Keratinocyte (primary cell): Measurements from ENCODE around the gene GM2A. TPM values are rescaled to one million over a fixed set of nuclear protein-coding genes. Genes with fewer than 3 reads are reported as not detected.

Experiments used
- DNase-seq: peaks from one replicate; pipeline ENCODE4 v3.0.0-alpha.2; 2011; ENCODE audit warnings: low read depth, missing footprints, low spot score
- FAIRE-seq: peaks from 2 replicates; lab custom pipeline; 2011; peaks lifted over from hg19 to GRCh38; lab: Jason Lieb, UNC
- H2AFZ ChIP-seq: 2 replicates; pipeline ENCODE4 v1.6.0; 2012; ENCODE audit warnings: low read length, control low read depth, inconsistent platforms; ENCODE audit not compliant: control insufficient read depth
- H3K27ac ChIP-seq: 2 replicates; pipeline ENCODE4 v1.5.1; 2011; ENCODE audit warnings: low read length; ENCODE audit not compliant: control insufficient read depth, insufficient read depth
- H3K27me3 ChIP-seq: 3 replicates; pipeline ENCODE4 v1.6.0; 2011; ENCODE audit warnings: low read length; ENCODE audit not compliant: control insufficient read depth, insufficient read depth; ENCODE audit errors: extremely low read depth
- H3K36me3 ChIP-seq, 2 experiments: 2 replicates in 1 of 2; 3 replicates in 1 of 2; pipeline ENCODE4 v1.5.1; 2011; ENCODE audit warnings: low read length in 2 of 2, mild to moderate bottlenecking in 1 of 2; ENCODE audit not compliant: control insufficient read depth in 2 of 2, insufficient read depth in 2 of 2; ENCODE audit errors: extremely low read depth in 1 of 2
- H3K4me1 ChIP-seq: 3 replicates; pipeline ENCODE4 v1.5.1; 2011; ENCODE audit warnings: low read length; ENCODE audit not compliant: control insufficient read depth, insufficient read depth; ENCODE audit errors: extremely low read depth
- H3K4me2 ChIP-seq: 3 replicates; pipeline ENCODE4 v1.6.0; 2011; ENCODE audit warnings: low read depth, low read length; ENCODE audit not compliant: control insufficient read depth, insufficient read depth; ENCODE audit errors: extremely low read depth
- H3K4me3 ChIP-seq, 3 experiments: fragments of 200-600 bp in 1 of 3; sonication (generic) in 1 of 3; 2 replicates in 2 of 3; 3 replicates in 1 of 3; pipeline ENCODE4 v1.5.1; 2011 to 2016; ENCODE audit warnings: low read length in 3 of 3, mild to moderate bottlenecking in 3 of 3, control low read depth in 2 of 3, inconsistent platforms in 1 of 3, low read depth in 1 of 3, mixed read lengths in 1 of 3, mixed run types in 1 of 3, moderate library complexity in 1 of 3; ENCODE audit not compliant: control insufficient read depth in 2 of 3, insufficient read depth in 2 of 3; ENCODE audit errors: extremely low read depth in 1 of 3
- H3K79me2 ChIP-seq: 2 replicates; pipeline ENCODE4 v1.6.0; 2012; ENCODE audit warnings: low read length; ENCODE audit not compliant: control insufficient read depth, insufficient read depth
- H3K9ac ChIP-seq: 3 replicates; pipeline ENCODE4 v1.6.0; 2011; ENCODE audit warnings: low read length; ENCODE audit not compliant: control insufficient read depth, insufficient read depth; ENCODE audit errors: extremely low read depth
- H3K9me1 ChIP-seq: 3 replicates; pipeline ENCODE4 v1.6.0; 2011; ENCODE audit warnings: low read length; ENCODE audit not compliant: control insufficient read depth, insufficient read depth; ENCODE audit errors: extremely low read depth
- H3K9me3 ChIP-seq: 2 replicates; pipeline ENCODE4 v1.5.1; 2012; ENCODE audit warnings: low read depth, low read length; ENCODE audit not compliant: control insufficient read depth
- H4K20me1 ChIP-seq: 3 replicates; pipeline ENCODE4 v1.6.0; 2011; ENCODE audit warnings: low read length; ENCODE audit not compliant: control insufficient read depth, insufficient read depth; ENCODE audit errors: extremely low read depth
- EZH2 ChIP-seq: IDR thresholded peaks from one replicate; pipeline ENCODE4 v1.6.1; 2012; ENCODE audit warnings: inconsistent platforms, mild to moderate bottlenecking, low read length, moderate library complexity
- dilution Hi-C: fragments of 300-500 bp; cut with MboI; formaldehyde crosslinking; loops from one replicate; pipeline ENCODE4 v1.7.0; 2020; ENCODE audit warnings: low sequenced_read_pairs; ENCODE audit not compliant: extremely low pct_ligation_motif_present
- polyA plus RNA-seq, 5 experiments: library from polyadenylated mRNA; depleted of rRNA in 3 of 5; stranded (reverse) in 3 of 5; stranded (forward) in 1 of 5; unstranded in 1 of 5; fragments of >200 nt; gene quantifications; 1 replicate in 1 of 5; 2 replicates in 3 of 5; 3 replicates in 1 of 5; pipeline versions ENCODE4 v1.2.1 to v1.2.3, GENCODE V29; 2011 to 2012; ENCODE audit warnings: missing spikeins in 2 of 5, low read depth in 1 of 5, low replicate concordance in 1 of 5
- TF ChIP-seq, protein P1 (sequence below), 3 experiments: IDR thresholded peaks in 1 of 3; conservative IDR thresholded peaks in 1 of 3; optimal IDR thresholded peaks in 1 of 3; 2 replicates in 2 of 3; 3 replicates in 1 of 3; pipeline versions ENCODE3 to v1.5.1; 2011; ENCODE audit warnings: low read length in 3 of 3, mild to moderate bottlenecking in 3 of 3, moderate library complexity in 2 of 3, control low read depth in 1 of 3, inconsistent platforms in 1 of 3; ENCODE audit not compliant: insufficient read depth in 2 of 3; ENCODE audit errors: extremely low read depth in 1 of 3

GM2A gene
- polyA plus RNA-seq, 1 donor (not counting 4 experiments of a cell fraction or from before 2014, with no cell fraction given) = 117 TPM

DNA sequence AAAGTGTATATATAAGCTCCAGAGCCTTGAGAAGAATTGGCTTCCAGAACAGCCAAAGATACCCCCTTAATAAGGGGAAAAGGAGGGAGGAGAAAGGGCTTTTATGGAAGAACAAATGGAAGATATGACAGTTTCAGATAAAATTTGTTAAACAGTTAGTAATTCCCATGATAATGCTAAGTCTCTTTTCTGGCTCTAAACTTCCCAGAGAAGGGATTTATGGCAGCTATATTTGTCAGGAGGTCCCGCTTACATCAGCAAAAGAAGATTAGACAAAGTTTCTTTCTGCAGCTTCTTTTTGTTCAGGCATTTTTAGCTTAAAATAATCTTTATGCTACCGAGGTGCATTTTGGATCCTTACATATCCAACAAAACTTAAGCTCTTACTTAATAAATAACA lies 64.9 kb downstream of the GM2A start:
- Histone ChIP-seq H3K4me2 (no peak overlapping the region), H3K27me3 (no peaks in the 10 kb centered on the region), H3K36me3 (no peaks in the 10 kb centered on the region), H3K27ac (no peak overlapping the region), H4K20me1 (no peaks in the 10 kb centered on the region), H3K4me1 (no peaks in the 10 kb centered on the region), H2AFZ (no peak overlapping the region), H3K4me3 (no peak overlapping the region), H3K9me1 (no peaks in the 10 kb centered on the region), H3K79me2 (no peaks in the 10 kb centered on the region), H3K9ac (no peak overlapping the region), H3K9me3 (no peaks in the 10 kb centered on the region)
- TF ChIP-seq, protein P1, sequence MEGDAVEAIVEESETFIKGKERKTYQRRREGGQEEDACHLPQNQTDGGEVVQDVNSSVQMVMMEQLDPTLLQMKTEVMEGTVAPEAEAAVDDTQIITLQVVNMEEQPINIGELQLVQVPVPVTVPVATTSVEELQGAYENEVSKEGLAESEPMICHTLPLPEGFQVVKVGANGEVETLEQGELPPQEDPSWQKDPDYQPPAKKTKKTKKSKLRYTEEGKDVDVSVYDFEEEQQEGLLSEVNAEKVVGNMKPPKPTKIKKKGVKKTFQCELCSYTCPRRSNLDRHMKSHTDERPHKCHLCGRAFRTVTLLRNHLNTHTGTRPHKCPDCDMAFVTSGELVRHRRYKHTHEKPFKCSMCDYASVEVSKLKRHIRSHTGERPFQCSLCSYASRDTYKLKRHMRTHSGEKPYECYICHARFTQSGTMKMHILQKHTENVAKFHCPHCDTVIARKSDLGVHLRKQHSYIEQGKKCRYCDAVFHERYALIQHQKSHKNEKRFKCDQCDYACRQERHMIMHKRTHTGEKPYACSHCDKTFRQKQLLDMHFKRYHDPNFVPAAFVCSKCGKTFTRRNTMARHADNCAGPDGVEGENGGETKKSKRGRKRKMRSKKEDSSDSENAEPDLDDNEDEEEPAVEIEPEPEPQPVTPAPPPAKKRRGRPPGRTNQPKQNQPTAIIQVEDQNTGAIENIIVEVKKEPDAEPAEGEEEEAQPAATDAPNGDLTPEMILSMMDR (optimal IDR thresholded peaks at IDR 0.05 in 1 of 3, IDR thresholded peaks at IDR 0.05 in 1 of 3, conservative IDR thresholded peaks at IDR 0.05 in 1 of 3; ENCODE audit: extremely low read depth in 1 of 3, insufficient read depth in 2 of 3, low read length in 3 of 3) = no peak
- TF ChIP-seq EZH2 = no peak
- DNase-seq (no peak), FAIRE-seq (no peak)
- dilution Hi-C loops = no loop called here

DNA sequence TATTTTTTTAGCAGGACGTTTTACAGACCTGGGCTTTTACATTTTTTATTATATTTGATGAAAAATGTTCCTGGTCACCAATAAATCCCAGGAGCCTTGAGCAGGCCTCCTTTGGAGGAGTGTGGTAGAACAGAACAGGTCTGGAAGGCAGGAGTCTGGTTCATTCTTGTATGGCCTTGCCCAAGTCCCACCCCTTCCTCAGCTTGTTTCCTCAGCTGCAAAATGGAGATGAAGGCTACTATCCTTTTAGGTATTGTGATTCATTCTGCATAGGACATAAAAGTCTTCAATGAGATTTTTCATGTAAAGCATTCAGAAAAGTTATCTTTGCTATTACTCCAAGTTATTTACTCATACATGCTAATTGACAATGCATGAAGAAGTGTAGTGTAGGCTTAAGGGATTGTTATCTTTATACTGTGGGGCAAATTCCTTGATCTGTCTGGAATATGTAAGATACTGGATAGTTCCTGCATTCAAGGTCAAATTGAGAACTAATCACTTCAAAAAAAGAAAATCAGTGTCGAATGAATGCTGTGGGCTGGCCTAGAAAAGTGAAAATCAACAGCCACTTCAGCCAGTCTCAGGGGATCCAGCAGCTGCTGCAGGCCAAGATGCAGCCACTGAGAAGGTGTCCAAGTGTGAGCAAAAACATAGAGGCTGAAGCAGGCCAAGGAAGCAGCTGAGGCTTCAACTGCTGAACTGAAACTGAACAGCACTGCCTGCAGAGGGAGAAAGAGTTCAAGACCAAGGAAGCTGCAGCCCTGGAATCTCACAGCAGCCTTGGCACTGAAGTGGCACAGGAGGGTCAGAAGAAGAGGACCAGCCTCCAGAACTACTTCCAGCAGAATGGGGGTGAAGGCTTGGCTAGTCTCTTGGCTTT lies 66.1 kb downstream of the GM2A start:
- Histone ChIP-seq H3K9ac (no peak overlapping the region), H3K27ac (no peak overlapping the region), H3K27me3 (no peaks in the 10 kb centered on the region), H3K4me1 (no peaks in the 10 kb centered on the region), H3K36me3 (no peaks in the 10 kb centered on the region), H2AFZ (no peak overlapping the region), H3K79me2 (no peaks in the 10 kb centered on the region), H3K9me1 (no peaks in the 10 kb centered on the region), H3K4me3 (no peak overlapping the region), H3K4me2 (no peak overlapping the region), H4K20me1 (no peaks in the 10 kb centered on the region), H3K9me3 (no peaks in the 10 kb centered on the region)
- FAIRE-seq (no peak), DNase-seq (no peak)
- no peak for TF ChIP-seq EZH2
- TF ChIP-seq, protein P1 (optimal IDR thresholded peaks at IDR 0.05 in 1 of 3, IDR thresholded peaks at IDR 0.05 in 1 of 3, conservative IDR thresholded peaks at IDR 0.05 in 1 of 3; ENCODE audit: extremely low read depth in 1 of 3, insufficient read depth in 2 of 3, low read length in 3 of 3) = peak; percentile 11 to 57 (median 33)
- dilution Hi-C loops = no loop called here

Other genes with a start within 250 kb of the GM2A start
- gene GPX3, start 232.6 kb upstream of the GM2A start, polyA plus RNA-seq = 116 to 139 TPM (median 120 TPM) in 3 replicates
- 43.4 to 98.3 TPM (median 47.9 TPM) in 3 replicates for gene TNIP1, start 172.2 kb upstream of the GM2A start, polyA plus RNA-seq
- gene ANXA6, start 95.4 kb upstream of the GM2A start, polyA plus RNA-seq = 37.0 to 58.2 TPM (median 43.8 TPM) in 3 replicates
- gene CCDC69, start 29.1 kb upstream of the GM2A start, polyA plus RNA-seq = 3.5 to 4.5 TPM (median 4.1 TPM) in 3 replicates
- gene SLC36A3, start 50.6 kb downstream of the GM2A start, polyA plus RNA-seq = not detected in 3 replicates
- gene SLC36A2, start 94.4 kb downstream of the GM2A start, polyA plus RNA-seq = not detected in 3 replicates
- 9.6 to 12.9 TPM (median 11.8 TPM) in 3 replicates for gene SLC36A1, start 194.4 kb downstream of the GM2A start, polyA plus RNA-seq